ENCODE results near the gene MIAT.

MIAT gene

DNA sequence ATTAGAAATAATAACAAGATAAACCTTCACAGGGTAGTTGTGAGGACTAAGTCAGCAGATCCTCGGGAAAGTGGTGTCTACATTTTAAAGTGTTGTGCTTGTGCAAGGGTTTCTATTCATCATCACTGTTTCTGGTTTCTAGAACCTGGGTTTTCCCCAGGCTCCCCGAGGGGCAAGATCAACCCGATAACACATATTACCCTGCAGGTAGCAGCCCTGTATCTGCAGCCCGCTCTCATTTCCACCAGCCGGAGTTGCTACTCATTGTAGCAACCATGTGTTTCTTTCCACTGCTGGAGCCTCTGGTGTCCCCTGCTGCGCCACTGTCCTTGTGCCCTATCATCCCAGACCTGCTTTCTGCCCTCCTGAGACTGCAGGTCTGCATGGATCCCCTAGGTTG is 67.0 kb downstream of the MIAT start:
- DNase-seq (ENCODE audit: insufficient read length) (no peak), FAIRE-seq (no peak)
- TF ChIP-seq POLR2AphosphoS5 (IDR thresholded peaks at IDR 0.05; ENCODE audit: low read depth, low read length) (no peak), TAF1 (IDR thresholded peaks at IDR 0.05; ENCODE audit: borderline replicate concordance, low read depth, low read length) (no peak), POLR2A (IDR thresholded peaks at IDR 0.05; ENCODE audit: low read depth, low read length) (no peak)

DNA sequence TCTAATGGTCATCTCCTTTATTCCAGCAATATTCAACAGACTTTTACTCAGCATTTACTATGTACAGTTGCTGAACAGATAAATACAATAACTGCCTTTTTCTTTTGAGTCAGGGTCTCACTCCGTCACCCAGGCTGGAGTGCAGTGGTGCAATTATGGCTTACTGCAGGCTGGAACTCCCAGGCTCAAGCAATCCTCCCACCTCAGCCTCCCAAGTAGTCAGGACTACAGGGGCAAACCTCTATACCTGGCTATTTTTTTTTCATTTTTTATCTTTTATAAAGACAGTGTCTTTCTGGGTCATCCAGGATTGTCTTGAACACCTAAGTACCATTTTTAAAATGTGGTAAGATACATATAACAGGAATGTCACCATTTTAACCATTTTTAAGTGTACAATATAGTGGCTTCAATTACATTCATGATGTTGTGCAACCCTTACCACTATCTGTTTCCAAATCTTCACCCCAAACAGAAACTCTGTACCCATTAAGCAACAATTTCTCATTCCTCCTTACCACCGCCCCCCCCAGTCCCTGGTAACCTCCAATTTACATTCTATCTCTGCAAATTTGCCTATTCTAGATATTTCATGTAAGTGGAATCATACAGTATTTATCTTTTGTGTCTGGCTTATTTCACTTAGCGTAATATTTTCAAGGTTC is 67.8 kb downstream of the MIAT start:
- FAIRE-seq: no peak
- no peak for DNase-seq (ENCODE audit: insufficient read length)
- TF ChIP-seq TAF1 (IDR thresholded peaks at IDR 0.05; ENCODE audit: borderline replicate concordance, low read depth, low read length) (no peak), POLR2AphosphoS5 (IDR thresholded peaks at IDR 0.05; ENCODE audit: low read depth, low read length) (no peak), POLR2A (IDR thresholded peaks at IDR 0.05; ENCODE audit: low read depth, low read length) (no peak)

Data from GM12892 (cell line).